ENCODE results near the gene PDE4D. TPM values are rescaled to one million over a fixed set of nuclear protein-coding genes. Genes with fewer than 3 reads are reported as not detected.

PDE4D gene
- total RNA-seq, 2 experiments from 2014 or later = 0.50 to 0.51 TPM

- Histone ChIP-seq H3K4me1 (ENCODE audit: insufficient read depth, low read length, poor library complexity, severe bottlenecking) (no peaks in the 10 kb centered on the region), H4K20me1 (ENCODE audit: insufficient read depth, low read length) (no peaks in the 10 kb centered on the region), H3K27ac (ENCODE audit: low read depth, low read length, poor library complexity, severe bottlenecking) (no peak overlapping the region), H3K36me3 (ENCODE audit: insufficient read depth, low read length) (no peaks in the 10 kb centered on the region), H3K79me2 (ENCODE audit: insufficient read depth, low read depth, low read length) (no peaks in the 10 kb centered on the region), H3K4me2 (ENCODE audit: low read length) (no peak overlapping the region), H2AFZ (ENCODE audit: low read length) (no peak overlapping the region), H3K4me3 (ENCODE audit: low read depth, low read length, poor library complexity, severe bottlenecking) (no peak overlapping the region), H3K9me2 (ENCODE audit: insufficient read depth, low read length) (no peaks in the 10 kb centered on the region), H3K9me3 (ENCODE audit: low read length) (no peaks in the 10 kb centered on the region)
- no TSS peak for BruUV-seq (replicated peaks)
- intact Hi-C loops (cut with micrococcal nuclease; ENCODE audit: unreplicated experiment) = no loop called here
- TF ChIP-seq EZH2phosphoT487 (IDR thresholded peaks at IDR 0.05; ENCODE audit: borderline replicate concordance, low read depth, low read length) = no peak
- TF ChIP-seq, protein P1, sequence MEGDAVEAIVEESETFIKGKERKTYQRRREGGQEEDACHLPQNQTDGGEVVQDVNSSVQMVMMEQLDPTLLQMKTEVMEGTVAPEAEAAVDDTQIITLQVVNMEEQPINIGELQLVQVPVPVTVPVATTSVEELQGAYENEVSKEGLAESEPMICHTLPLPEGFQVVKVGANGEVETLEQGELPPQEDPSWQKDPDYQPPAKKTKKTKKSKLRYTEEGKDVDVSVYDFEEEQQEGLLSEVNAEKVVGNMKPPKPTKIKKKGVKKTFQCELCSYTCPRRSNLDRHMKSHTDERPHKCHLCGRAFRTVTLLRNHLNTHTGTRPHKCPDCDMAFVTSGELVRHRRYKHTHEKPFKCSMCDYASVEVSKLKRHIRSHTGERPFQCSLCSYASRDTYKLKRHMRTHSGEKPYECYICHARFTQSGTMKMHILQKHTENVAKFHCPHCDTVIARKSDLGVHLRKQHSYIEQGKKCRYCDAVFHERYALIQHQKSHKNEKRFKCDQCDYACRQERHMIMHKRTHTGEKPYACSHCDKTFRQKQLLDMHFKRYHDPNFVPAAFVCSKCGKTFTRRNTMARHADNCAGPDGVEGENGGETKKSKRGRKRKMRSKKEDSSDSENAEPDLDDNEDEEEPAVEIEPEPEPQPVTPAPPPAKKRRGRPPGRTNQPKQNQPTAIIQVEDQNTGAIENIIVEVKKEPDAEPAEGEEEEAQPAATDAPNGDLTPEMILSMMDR (conservative IDR thresholded peaks at IDR 0.05; ENCODE audit: low read length) = no peak
- ChIA-PET CTCF (ENCODE audit: unreplicated experiment) (no interaction called here), POLR2A (no interaction called here)
- no peak for DNase-seq (ENCODE audit: low spot score)
Observed at GRCh38 chr5:59066367-59067163, 827.0 kb downstream of the PDE4D start.

GRCh38 chr5:59065554-59065953, 828.0 kb downstream of the PDE4D start:
- no peaks in the 10 kb centered on the region for H3K4me1 ChIP-seq (ENCODE audit: insufficient read depth, low read length, poor library complexity, severe bottlenecking)
- no peaks in the 10 kb centered on the region for H3K79me2 ChIP-seq (ENCODE audit: insufficient read depth, low read depth, low read length)
- BruUV-seq (replicated peaks) = no TSS peak
- no peak overlapping the region for H3K4me3 ChIP-seq (ENCODE audit: low read depth, low read length, poor library complexity, severe bottlenecking)
- H3K27ac ChIP-seq (ENCODE audit: low read depth, low read length, poor library complexity, severe bottlenecking) = no peak overlapping the region
- no peak for TF ChIP-seq EZH2phosphoT487 (IDR thresholded peaks at IDR 0.05; ENCODE audit: borderline replicate concordance, low read depth, low read length)
- TF ChIP-seq, protein P1 (conservative IDR thresholded peaks at IDR 0.05; ENCODE audit: low read length) = no peak
- H4K20me1 ChIP-seq (ENCODE audit: insufficient read depth, low read length) = no peaks in the 10 kb centered on the region
- DNase-seq (ENCODE audit: low spot score) = no peak
- no peak overlapping the region for H2AFZ ChIP-seq (ENCODE audit: low read length)
- ChIA-PET POLR2A (no interaction called here), CTCF (ENCODE audit: unreplicated experiment) (no interaction called here)
- no peaks in the 10 kb centered on the region for H3K36me3 ChIP-seq (ENCODE audit: insufficient read depth, low read length)
- intact Hi-C loops (cut with micrococcal nuclease; ENCODE audit: unreplicated experiment) = no loop called here
- H3K9me2 ChIP-seq (ENCODE audit: insufficient read depth, low read length) = no peaks in the 10 kb centered on the region
- H3K4me2 ChIP-seq (ENCODE audit: low read length) = no peak overlapping the region
- no peaks in the 10 kb centered on the region for H3K9me3 ChIP-seq (ENCODE audit: low read length)

DNA sequence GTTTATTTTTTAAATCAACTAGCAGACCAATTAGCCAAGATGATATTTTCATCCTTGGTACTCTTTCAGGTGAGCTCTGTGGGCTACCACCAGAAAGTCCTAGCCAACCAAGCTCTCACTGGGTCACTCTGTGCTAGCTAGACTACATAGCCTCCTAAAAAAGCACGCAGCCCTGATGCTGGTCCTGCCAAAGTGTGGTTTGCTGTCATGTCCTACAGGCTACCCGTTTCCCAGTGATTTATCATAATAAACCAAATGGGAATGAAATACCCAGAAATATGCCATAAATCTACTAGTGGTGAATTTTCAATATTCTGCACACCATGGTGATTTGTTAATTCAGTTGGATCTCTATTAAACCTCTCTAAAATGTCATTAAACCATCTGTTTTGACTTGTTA, 829.2 kb downstream of the PDE4D start:
- DNase-seq (ENCODE audit: low spot score) = no peak
- H3K4me1 ChIP-seq (ENCODE audit: insufficient read depth, low read length, poor library complexity, severe bottlenecking) = no peaks in the 10 kb centered on the region
- BruUV-seq (replicated peaks) = no TSS peak
- ChIA-PET CTCF (ENCODE audit: unreplicated experiment) (no interaction called here), POLR2A (no interaction called here)
- H3K27ac ChIP-seq (ENCODE audit: low read depth, low read length, poor library complexity, severe bottlenecking) = no peak overlapping the region
- H3K4me3 ChIP-seq (ENCODE audit: low read depth, low read length, poor library complexity, severe bottlenecking) = no peak overlapping the region
- no peaks in the 10 kb centered on the region for H3K9me2 ChIP-seq (ENCODE audit: insufficient read depth, low read length)
- H3K36me3 ChIP-seq (ENCODE audit: insufficient read depth, low read length) = no peaks in the 10 kb centered on the region
- no peak overlapping the region for H3K4me2 ChIP-seq (ENCODE audit: low read length)
- TF ChIP-seq, protein P1 (conservative IDR thresholded peaks at IDR 0.05; ENCODE audit: low read length) = no peak
- TF ChIP-seq EZH2phosphoT487 (IDR thresholded peaks at IDR 0.05; ENCODE audit: borderline replicate concordance, low read depth, low read length) = no peak
- H2AFZ ChIP-seq (ENCODE audit: low read length) = no peak overlapping the region
- no peaks in the 10 kb centered on the region for H3K79me2 ChIP-seq (ENCODE audit: insufficient read depth, low read depth, low read length)
- intact Hi-C loops (cut with micrococcal nuclease; ENCODE audit: unreplicated experiment) = no loop called here
- H3K9me3 ChIP-seq (ENCODE audit: low read length) = no peaks in the 10 kb centered on the region
- no peaks in the 10 kb centered on the region for H4K20me1 ChIP-seq (ENCODE audit: insufficient read depth, low read length)
